OCI-LY7 (cell line): ENCODE measurements around the gene PIGN. TPM values are rescaled to one million over a fixed set of nuclear protein-coding genes. Genes with fewer than 3 reads are reported as not detected.
"Not testable (repeated sequence)": the region's sequence is repeated elsewhere in the genome, so short reads cannot be mapped to it uniquely, and the experiment has no call there.

ENCODE experiments used
- BruUV-seq: library from RNA; stranded (reverse); fragments of 400-500 nt; replicated peaks from 2 replicates; lab custom pipeline; 2021; lab: Mats Ljungman, UMichigan
- CTCF ChIA-PET: fragments of 300-600 bp; sonication (Branson Sonifier 250); formaldehyde crosslinking; loops from one replicate; lab custom pipeline; 2022; ENCODE audit warnings: antibody characterized with exemption; ENCODE audit not compliant: unreplicated experiment; lab: Charles Lee
- POLR2A ChIA-PET: fragments of 300-600 bp; sonication (Branson Sonifier 250); formaldehyde crosslinking; loops from one replicate; lab custom pipeline; 2022; ENCODE audit warnings: antibody characterized with exemption; lab: Charles Lee
- DNase-seq: peaks from one replicate; pipeline ENCODE4 v3.0.0-alpha.2; 2015; ENCODE audit warnings: low spot score
- H2AFZ ChIP-seq: fragments of 200-600 bp; sonication (generic), shearing (Covaris generic); 2 replicates; pipeline ENCODE4 v1.6.1; 2014; ENCODE audit warnings: mild to moderate bottlenecking, antibody characterized with exemption, low read length, moderate library complexity
- H3K27ac ChIP-seq: fragments of 200-600 bp; sonication (generic); 2 replicates; pipeline ENCODE4 v1.5.1; 2014; ENCODE audit warnings: mixed run types, low read depth, mild to moderate bottlenecking, moderate library complexity, low read length, inconsistent platforms; ENCODE audit not compliant: poor library complexity, severe bottlenecking
- H3K36me3 ChIP-seq: fragments of 200-600 bp; sonication (generic); 2 replicates; pipeline ENCODE4 v1.6.1; 2014; ENCODE audit warnings: mild to moderate bottlenecking, antibody characterized with exemption, low read length, moderate library complexity, mixed read lengths; ENCODE audit not compliant: insufficient read depth
- H3K4me1 ChIP-seq: fragments of 200-600 bp; sonication (generic); 2 replicates; pipeline ENCODE4 v1.5.1; 2014; ENCODE audit warnings: mild to moderate bottlenecking, low read length; ENCODE audit not compliant: insufficient read depth, poor library complexity, severe bottlenecking
- H3K4me2 ChIP-seq: fragments of 200-600 bp; sonication (generic); 2 replicates; pipeline ENCODE4 v1.6.1; 2014; ENCODE audit warnings: mild to moderate bottlenecking, low read length
- H3K4me3 ChIP-seq: fragments of 200-600 bp; sonication (generic); 2 replicates; pipeline ENCODE4 v1.5.1; 2014; ENCODE audit warnings: mild to moderate bottlenecking, low read depth, low read length; ENCODE audit not compliant: poor library complexity, severe bottlenecking
- H3K79me2 ChIP-seq: fragments of 200-600 bp; sonication (generic); 2 replicates; pipeline ENCODE4 v1.6.1; 2016; ENCODE audit warnings: low read depth, mild to moderate bottlenecking, low read length, moderate library complexity, mixed read lengths; ENCODE audit not compliant: insufficient read depth
- H3K9me2 ChIP-seq: fragments of 200-600 bp; sonication (generic); 2 replicates; pipeline ENCODE4 v1.6.1; 2016; ENCODE audit warnings: mild to moderate bottlenecking, low read length, mixed read lengths; ENCODE audit not compliant: insufficient read depth
- H3K9me3 ChIP-seq: fragments of 200-600 bp; sonication (generic); 2 replicates; pipeline ENCODE4 v1.6.1; 2014; ENCODE audit warnings: mild to moderate bottlenecking, mixed run types, low read length, mixed read lengths
- H4K20me1 ChIP-seq: fragments of 200-600 bp; sonication (generic); 2 replicates; pipeline ENCODE4 v1.6.1; 2014; ENCODE audit warnings: mild to moderate bottlenecking, antibody characterized with exemption, low read length, moderate library complexity, mixed read lengths; ENCODE audit not compliant: insufficient read depth
- CTCF ChIP-seq: fragments of 200-600 bp; sonication (generic); conservative IDR thresholded peaks from 2 replicates; pipeline ENCODE4 v1.5.1; 2014; ENCODE audit warnings: mild to moderate bottlenecking, antibody characterized with exemption, low read length, moderate library complexity, mixed read lengths
- EZH2phosphoT487 ChIP-seq: fragments of 200-600 bp; sonication (generic); IDR thresholded peaks from 2 replicates; pipeline ENCODE4 v1.6.1; 2018; ENCODE audit warnings: low read depth, borderline replicate concordance, mild to moderate bottlenecking, mixed run types, antibody characterized with exemption, low read length, moderate library complexity, mixed read lengths
- intact Hi-C: fragments of 100-400 bp; cut with micrococcal nuclease; formaldehyde crosslinking; loops from one replicate; pipeline ENCODE4 v1.10.0; 2022; ENCODE audit not compliant: unreplicated experiment
- total RNA-seq, 2 experiments: library from RNA; depleted of rRNA in 1 of 2; stranded (reverse); fragments of >200 nt in 1 of 2; shearing (Covaris generic) in 1 of 2; gene quantifications; 2 replicates each; pipeline ENCODE4 v1.2.3, GENCODE V29; 2014 to 2022

Gene PIGN
- total RNA-seq, 2 experiments from 2014 or later: 10.9 to 23.7 TPM

GRCh38 chr18:62037989-62038778 is 148.7 kb downstream of the PIGN start:
- Histone ChIP-seq H3K9me3 (no peaks in the 10 kb centered on the region), H3K4me3 (no peak overlapping the region), H2AFZ (no peak overlapping the region), H3K9me2 (no peaks in the 10 kb centered on the region), H3K4me1 (no peaks in the 10 kb centered on the region), H3K4me2 (no peak overlapping the region), H3K36me3 (no peaks in the 10 kb centered on the region), H3K27ac (no peak overlapping the region), H3K79me2 (no peaks in the 10 kb centered on the region), H4K20me1 (no peaks in the 10 kb centered on the region)
- intact Hi-C loops: no loop called here
- no peak for DNase-seq
- ChIA-PET POLR2A (interaction anchor here (0.7 kb wide), 1 partner anchor 26 kb away, joined by 3 read pairs; no protein-coding TSS in a partner anchor), CTCF (no interaction called here)
- TF ChIP-seq CTCF (no peak), EZH2phosphoT487 (no peak)
- no TSS peak for BruUV-seq

- Histone ChIP-seq H4K20me1 (no peaks in the 10 kb centered on the region), H3K79me2 (no peaks in the 10 kb centered on the region), H3K4me3 (no peak overlapping the region), H2AFZ (no peak overlapping the region), H3K9me2 (no peaks in the 10 kb centered on the region), H3K36me3 (no peaks in the 10 kb centered on the region), H3K9me3 (no peaks in the 10 kb centered on the region), H3K27ac (no peak overlapping the region), H3K4me2 (no peak overlapping the region), H3K4me1 (no peaks in the 10 kb centered on the region)
- ChIA-PET POLR2A (interaction anchor here (0.7 kb wide), 1 partner anchor 70 kb away, joined by 3 read pairs; no protein-coding TSS in a partner anchor), CTCF (no interaction called here)
- DNase-seq: no peak
- TF ChIP-seq CTCF (no peak), EZH2phosphoT487 (no peak)
- intact Hi-C loops: no loop called here
- BruUV-seq: no TSS peak
These were observed 149.7 kb downstream of the PIGN start for GRCh38 chr18:62037012-62037742.

GRCh38 chr18:62034286-62034685 is 152.6 kb downstream of the PIGN start:
- BruUV-seq, H3K79me2 ChIP-seq, H3K36me3 ChIP-seq, H3K4me2 ChIP-seq, H3K9me3 ChIP-seq, H3K4me3 ChIP-seq, intact Hi-C loops, H4K20me1 ChIP-seq, H2AFZ ChIP-seq, H3K9me2 ChIP-seq, POLR2A ChIA-PET, CTCF ChIA-PET, H3K4me1 ChIP-seq, H3K27ac ChIP-seq, DNase-seq: not testable (repeated sequence)
